Gastroesophageal sphincter (tissue), 4 donors: ENCODE data around the gene FUT4. TPM values are rescaled to one million over a fixed set of nuclear protein-coding genes. Genes with fewer than 3 reads are reported as not detected.

Experiments
- ATAC-seq: fragments of 150-250 bp; one replicate; pipeline ENCODE4 v1.9.1; 2016; ENCODE audit warnings: mild to moderate bottlenecking, moderate library complexity
- H3K27ac ChIP-seq, 4 donors: fragments of 200-600 bp; sonication (generic) in 3 of 4; 1 replicate in 3 of 4; 2 replicates in 1 of 4; pipeline ENCODE4 v1.5.1; 2016 to 2019
- H3K27me3 ChIP-seq: fragments of 200-600 bp; sonication (generic); one replicate; pipeline ENCODE4 v1.5.1; 2019
- H3K36me3 ChIP-seq, 2 donors: fragments of 200-600 bp; sonication (generic); one replicate each; pipeline ENCODE4 v1.5.1; 2019; ENCODE audit warnings: control low read depth in 1 of 2
- H3K4me1 ChIP-seq, 3 donors: fragments of 200-600 bp; sonication (generic); 1 replicate in 2 of 3; 2 replicates in 1 of 3; pipeline ENCODE4 v1.5.1; 2016 to 2019; ENCODE audit warnings: control low read depth in 2 of 3
- H3K4me3 ChIP-seq, 2 donors: fragments of 200-600 bp; sonication (generic); one replicate each; pipeline ENCODE4 v1.5.1; 2019; ENCODE audit warnings: mild to moderate bottlenecking in 1 of 2, moderate library complexity in 1 of 2
- H3K9me3 ChIP-seq, 3 donors: fragments of 200-600 bp; sonication (generic); one replicate each; pipeline ENCODE4 v1.5.1; 2017 to 2019; ENCODE audit warnings: control low read depth in 2 of 3
- CTCF ChIP-seq, 4 experiments: fragments of 200-600 bp in 2 of 4; fragments of 450-650 bp in 2 of 4; sonication (generic) in 1 of 4; IDR thresholded peaks; one replicate each; pipeline ENCODE4 v1.5.1; 2017 to 2019; ENCODE audit warnings: antibody characterized with exemption in 4 of 4, mild to moderate bottlenecking in 2 of 4, moderate library complexity in 2 of 4
- EP300 ChIP-seq: sonication (generic); formaldehyde crosslinking; IDR thresholded peaks from one replicate; pipeline ENCODE4 v1.6.1; 2017; ENCODE audit warnings: antibody characterized with exemption, mild to moderate bottlenecking
- POLR2A ChIP-seq, 2 donors: fragments of 450-650 bp; IDR thresholded peaks; one replicate each; pipeline ENCODE4 v1.6.1; 2017; ENCODE audit warnings: antibody characterized with exemption in 2 of 2, mild to moderate bottlenecking in 2 of 2, moderate library complexity in 1 of 2
- POLR2AphosphoS5 ChIP-seq: sonication (generic); formaldehyde crosslinking; IDR thresholded peaks from one replicate; pipeline ENCODE4 v1.6.1; 2017; ENCODE audit warnings: antibody characterized with exemption
- WGBS, 2 donors: methylation state at CpG; one replicate each; pipeline ENCODE4 v1.1.5; 2018; ENCODE audit warnings: low coverage in 1 of 2; 5-methylcytosine and 5-hydroxymethylcytosine counted together
- total RNA-seq, 4 donors: library from RNA; depleted of rRNA; stranded (reverse); fragments of >200 nt; gene quantifications; one replicate each; pipeline ENCODE4 v1.1.0, GENCODE V29; 2016

Gene FUT4
- total RNA-seq, 4 donors from 2014 or later = 5.2 to 7.8 (median 7.6) TPM

GRCh38 chr11:94574193-94574961, 30.7 kb downstream of the FUT4 start:
- 58 to 85% methylated on average over 3 to 12 of the region's 13 CpGs for WGBS, 2 donors
- TF ChIP-seq EP300 = no peak
- no peak for TF ChIP-seq CTCF (IDR thresholded peaks at IDR 0.05)
- no peak for TF ChIP-seq POLR2AphosphoS5
- TF ChIP-seq POLR2A (IDR thresholded peaks at IDR 0.05) = no peak
- Histone ChIP-seq H3K36me3 (peaks cover 0 to 5% of the 10 kb centered on the region in 2 donors), H3K4me3 (no peak overlapping the region), H3K27ac (peak overlapping the region in 2 of 4 donors; percentile 35 to 55), H3K9me3 (no peaks in the 10 kb centered on the region), H3K27me3 (no peaks in the 10 kb centered on the region), H3K4me1 (no peaks in the 10 kb centered on the region)
- peak; percentile 31 for ATAC-seq

GRCh38 chr11:94576306-94576705, 32.6 kb downstream of the FUT4 start:
- ATAC-seq = no peak
- Histone ChIP-seq H3K9me3 (no peaks in the 10 kb centered on the region), H3K4me1 (no peaks in the 10 kb centered on the region), H3K36me3 (peaks cover 0 to 5% of the 10 kb centered on the region in 2 donors), H3K4me3 (no peak overlapping the region), H3K27ac (no peak overlapping the region), H3K27me3 (no peaks in the 10 kb centered on the region)
- WGBS, 2 donors = 87 to 91% methylated on average over 3 to 4 of the region's 5 CpGs
- no peak for TF ChIP-seq EP300
- no peak for TF ChIP-seq POLR2AphosphoS5
- TF ChIP-seq CTCF (IDR thresholded peaks at IDR 0.05) = no peak
- TF ChIP-seq POLR2A (IDR thresholded peaks at IDR 0.05) = no peak

- no peak for TF ChIP-seq EP300
- TF ChIP-seq POLR2A (IDR thresholded peaks at IDR 0.05) = no peak
- TF ChIP-seq POLR2AphosphoS5 = no peak
- TF ChIP-seq CTCF (IDR thresholded peaks at IDR 0.05) = no peak
Measured at GRCh38 chr11:94577841-94578240, 34.1 kb downstream of the FUT4 start.

GRCh38 chr11:94581926-94582325, 38.2 kb downstream of the FUT4 start:
- TF ChIP-seq POLR2A (IDR thresholded peaks at IDR 0.05) = no peak
- no peak for TF ChIP-seq CTCF (IDR thresholded peaks at IDR 0.05)
- no peak for TF ChIP-seq EP300
- no peak for TF ChIP-seq POLR2AphosphoS5
- H3K4me1 ChIP-seq = no peaks in the 10 kb centered on the region
- WGBS, 2 donors = 70% methylated on average over 1 of the region's 1 CpG; no CpG with 5 or more reads in 1 of the 2 donors
- no peaks in the 10 kb centered on the region for H3K27me3 ChIP-seq
- peaks cover 0 to 5% of the 10 kb centered on the region in 2 donors for H3K36me3 ChIP-seq
- ATAC-seq = no peak
- no peak overlapping the region for H3K27ac ChIP-seq
- no peaks in the 10 kb centered on the region for H3K9me3 ChIP-seq
- no peak overlapping the region for H3K4me3 ChIP-seq

More at GRCh38 chr11:94577841-94578240, 34.1 kb downstream of the FUT4 start:
- no peak overlapping the region for H3K27ac ChIP-seq
- ATAC-seq = no peak
- no peaks in the 10 kb centered on the region for H3K27me3 ChIP-seq
- H3K9me3 ChIP-seq = no peaks in the 10 kb centered on the region
- 60 to 72% methylated on average over 1 to 3 of the region's 3 CpGs for WGBS, 2 donors
- H3K36me3 ChIP-seq = peaks cover 0 to 5% of the 10 kb centered on the region in 2 donors
- no peaks in the 10 kb centered on the region for H3K4me1 ChIP-seq
- H3K4me3 ChIP-seq = no peak overlapping the region
